Naive thymus-derived CD4-positive, alpha-beta T cell (primary cell): Measurements from ENCODE around the gene SLC49A3. TPM values are rescaled to one million over a fixed set of nuclear protein-coding genes. Genes with fewer than 3 reads are reported as not detected.

Experiments
- ATAC-seq: fragments of 150-1000 bp; cut with Tn5 transposase; 2 replicates; pipeline ENCODE4 v1.10.0; 2021; ENCODE audit warnings: mild to moderate bottlenecking, moderate library complexity
- CTCF ChIA-PET: fragments of 350-600 bp; sonication (Branson Sonifier 250); formaldehyde crosslinking; loops from one replicate; lab custom pipeline; 2021; ENCODE audit warnings: antibody characterized with exemption; lab: Charles Lee
- POLR2A ChIA-PET: fragments of 350-600 bp; sonication (Branson Sonifier 250); formaldehyde crosslinking; loops from one replicate; lab custom pipeline; 2021; ENCODE audit warnings: antibody characterized with exemption, inconsistent platforms; lab: Charles Lee
- DNase-seq, 9 donors: peaks; one replicate each; pipeline versions ENCODE4 v3.0.0 to v3.0.0-alpha.2; 2020 to 2022; ENCODE audit warnings: mixed read lengths in 1 of 9
- H3K27ac ChIP-seq: one replicate; pipeline ENCODE4 v1.7.0; 2013; ENCODE audit warnings: mild to moderate bottlenecking, low read depth, low read length, moderate library complexity
- H3K27me3 ChIP-seq, 2 donors: one replicate each; pipeline ENCODE4 v1.7.0; 2013; ENCODE audit warnings: low read length in 2 of 2, mild to moderate bottlenecking in 2 of 2, moderate library complexity in 2 of 2; ENCODE audit not compliant: control insufficient read depth in 2 of 2, insufficient read depth in 2 of 2
- H3K36me3 ChIP-seq, 3 experiments: 1 replicate in 2 of 3; 2 replicates in 1 of 3; pipeline ENCODE4 v1.7.0; 2013; ENCODE audit warnings: low read length in 3 of 3, mild to moderate bottlenecking in 3 of 3, moderate library complexity in 1 of 3; ENCODE audit not compliant: insufficient read depth in 3 of 3, control insufficient read depth in 2 of 3
- H3K4me1 ChIP-seq, 2 donors: one replicate each; pipeline ENCODE4 v1.7.0; 2013; ENCODE audit warnings: low read length in 2 of 2, mild to moderate bottlenecking in 2 of 2, moderate library complexity in 1 of 2; ENCODE audit not compliant: control insufficient read depth in 2 of 2, insufficient read depth in 2 of 2
- H3K4me3 ChIP-seq: 2 replicates; pipeline ENCODE4 v1.7.0; 2013; ENCODE audit warnings: mild to moderate bottlenecking, low read length
- H3K9me3 ChIP-seq, 3 experiments: 1 replicate in 2 of 3; 2 replicates in 1 of 3; pipeline ENCODE4 v1.7.0; 2013; ENCODE audit warnings: low read length in 3 of 3; ENCODE audit not compliant: control insufficient read depth in 2 of 3
- H3K27ac Mint-ChIP-seq, 9 donors: one replicate each; pipeline ENCODE4 v1.8.0; 2020 to 2022; ENCODE audit warnings: mixed read lengths in 9 of 9, mild to moderate bottlenecking in 8 of 9, moderate library complexity in 5 of 9, inconsistent platforms in 2 of 9
- H3K27me3 Mint-ChIP-seq, 5 donors: one replicate each; pipeline ENCODE4 v1.8.0; 2021 to 2022; ENCODE audit warnings: mixed read lengths in 5 of 5, mild to moderate bottlenecking in 1 of 5
- H3K36me3 Mint-ChIP-seq, 5 donors: one replicate each; pipeline ENCODE4 v1.8.0; 2020 to 2022; ENCODE audit warnings: mixed read lengths in 5 of 5, mild to moderate bottlenecking in 3 of 5, inconsistent platforms in 1 of 5
- H3K4me1 Mint-ChIP-seq, 7 donors: one replicate each; pipeline ENCODE4 v1.8.0; 2020 to 2022; ENCODE audit warnings: mixed read lengths in 7 of 7, mild to moderate bottlenecking in 3 of 7, inconsistent platforms in 1 of 7
- H3K4me3 Mint-ChIP-seq, 10 donors: one replicate each; pipeline ENCODE4 v1.8.0; 2020 to 2022; ENCODE audit warnings: mild to moderate bottlenecking in 10 of 10, mixed read lengths in 10 of 10, moderate library complexity in 6 of 10, inconsistent platforms in 2 of 10
- H3K9me3 Mint-ChIP-seq, 11 donors: one replicate each; pipeline ENCODE4 v1.8.0; 2020 to 2022; ENCODE audit warnings: mixed read lengths in 11 of 11, mild to moderate bottlenecking in 4 of 11, inconsistent platforms in 1 of 11, moderate library complexity in 1 of 11
- intact Hi-C, 2 donors: fragments of 100-400 bp; cut with micrococcal nuclease; formaldehyde crosslinking; loops; one replicate each; pipeline ENCODE4 v1.15.1; 2023
- polyA plus RNA-seq, 2 donors: library from polyadenylated mRNA; unstranded; fragments of 300-500 nt; fragmentation: Illumina TruSeq; gene quantifications; one replicate each; pipeline ENCODE4 v1.2.3, GENCODE V29; 2021
- total RNA-seq, 6 experiments: library from RNA in 5 of 6; stranded (reverse) in 5 of 6; gene quantifications; 1 replicate in 5 of 6; 2 replicates in 1 of 6; pipeline ENCODE4 v1.2.3 and lab custom pipeline; 2021 to 2026

The SLC49A3 gene
- total and polyA plus RNA-seq, 7 experiments from 2014 or later = 0.80 to 9.4 (median 0.92) TPM; not detected in 2

GRCh38 chr4:687971-688853, 739 bp downstream of the SLC49A3 start:
- no peaks in the 10 kb centered on the region for H3K9me3 ChIP-seq
- ATAC-seq (peak; percentile 1), DNase-seq (no peak)
- H3K4me1 ChIP-seq = no peaks in the 10 kb centered on the region
- no peaks in the 10 kb centered on the region for H3K36me3 ChIP-seq
- ChIA-PET POLR2A (no interaction called here), CTCF (no interaction called here)
- Mint-ChIP-seq H3K27ac (no peak overlapping the region), H3K27me3 (peaks cover 0 to 18% (median 12%) of the 10 kb centered on the region in 5 donors), H3K36me3 (no peaks in the 10 kb centered on the region), H3K4me1 (peaks cover 0 to 10% (median 0%) of the 10 kb centered on the region in 7 donors), H3K4me3 (peak overlapping the region in 3 of 10 donors; percentile 11 to 58 (median 14)), H3K9me3 (peaks cover 0 to 3% (median 0%) of the 10 kb centered on the region in 11 donors)
- H3K27ac ChIP-seq = no peak overlapping the region
- intact Hi-C loops = no loop called here
- no peak overlapping the region for H3K4me3 ChIP-seq
- no peaks in the 10 kb centered on the region for H3K27me3 ChIP-seq

- ChIA-PET POLR2A (no interaction called here), CTCF (interaction anchor here (0.6 kb wide), 1 partner anchor 1538 kb away, joined by 3 read pairs; no protein-coding TSS in a partner anchor)
- peak overlapping the region in 1 of 10 donors; percentile 58 for H3K4me3 Mint-ChIP-seq
- Histone ChIP-seq H3K27ac (no peak overlapping the region), H3K9me3 (no peaks in the 10 kb centered on the region), H3K4me3 (no peak overlapping the region), H3K36me3 (no peaks in the 10 kb centered on the region), H3K27me3 (no peaks in the 10 kb centered on the region), H3K4me1 (no peaks in the 10 kb centered on the region)
- intact Hi-C loops = no loop called here
- H3K27ac Mint-ChIP-seq = no peak overlapping the region
- H3K4me1 Mint-ChIP-seq = peaks cover 0 to 10% (median 0%) of the 10 kb centered on the region in 7 donors
- H3K27me3 Mint-ChIP-seq = peaks cover 0 to 18% (median 12%) of the 10 kb centered on the region in 5 donors
- H3K9me3 Mint-ChIP-seq = peaks cover 0 to 3% (median 0%) of the 10 kb centered on the region in 11 donors
- peak; percentile 82 for ATAC-seq
- no peak for DNase-seq
- H3K36me3 Mint-ChIP-seq = no peaks in the 10 kb centered on the region
These were observed 1.6 kb downstream of the SLC49A3 start for GRCh38 chr4:687048-687970.

- no peak for DNase-seq
These were observed 2.4 kb downstream of the SLC49A3 start for GRCh38 chr4:686413-687040.

GRCh38 chr4:685679-686412, 3.1 kb downstream of the SLC49A3 start:
- ATAC-seq (no peak), DNase-seq (no peak)
- peaks cover 0 to 18% (median 11%) of the 10 kb centered on the region in 5 donors for H3K27me3 Mint-ChIP-seq
- H3K4me1 ChIP-seq = peaks cover 0 to under 1% of the 10 kb centered on the region in 2 donors
- H3K4me3 Mint-ChIP-seq = no peak overlapping the region
- no peaks in the 10 kb centered on the region for H3K36me3 Mint-ChIP-seq
- intact Hi-C loops = no loop called here
- peak overlapping the region in 1 of 9 donors; percentile 59 for H3K27ac Mint-ChIP-seq
- POLR2A ChIA-PET = no interaction called here
- CTCF ChIA-PET = no interaction called here
- H3K9me3 Mint-ChIP-seq = peaks cover 0 to 3% (median 0%) of the 10 kb centered on the region in 11 donors
- H3K9me3 ChIP-seq = no peaks in the 10 kb centered on the region
- no peak overlapping the region for H3K27ac ChIP-seq
- H3K4me1 Mint-ChIP-seq = peaks cover 0 to 10% (median under 1%) of the 10 kb centered on the region in 7 donors
- H3K27me3 ChIP-seq = no peaks in the 10 kb centered on the region
- H3K4me3 ChIP-seq = no peak overlapping the region
- H3K36me3 ChIP-seq = no peaks in the 10 kb centered on the region

More at GRCh38 chr4:686413-687040, 2.4 kb downstream of the SLC49A3 start:
- Mint-ChIP-seq H3K27me3 (peaks cover 0 to 18% (median 11%) of the 10 kb centered on the region in 5 donors), H3K36me3 (no peaks in the 10 kb centered on the region), H3K4me3 (no peak overlapping the region), H3K9me3 (peaks cover 0 to 3% (median 0%) of the 10 kb centered on the region in 11 donors), H3K27ac (no peak overlapping the region), H3K4me1 (peaks cover 0 to 10% (median 0%) of the 10 kb centered on the region in 7 donors)
- no peak overlapping the region for H3K4me3 ChIP-seq
- ChIA-PET POLR2A (no interaction called here), CTCF (interaction anchor here (0.6 kb wide), 1 partner anchor 1539 kb away, joined by 3 read pairs; no protein-coding TSS in a partner anchor)
- no peaks in the 10 kb centered on the region for H3K27me3 ChIP-seq
- H3K36me3 ChIP-seq = no peaks in the 10 kb centered on the region
- no peak overlapping the region for H3K27ac ChIP-seq
- intact Hi-C loops = no loop called here
- H3K9me3 ChIP-seq = no peaks in the 10 kb centered on the region
- no peaks in the 10 kb centered on the region for H3K4me1 ChIP-seq
- ATAC-seq = no peak

- POLR2A ChIA-PET = no interaction called here
- no peaks in the 10 kb centered on the region for H3K9me3 ChIP-seq
- H3K4me1 ChIP-seq = peaks cover 0 to 4% of the 10 kb centered on the region in 2 donors
- Mint-ChIP-seq H3K4me1 (peaks cover 0 to 10% (median 2%) of the 10 kb centered on the region in 7 donors), H3K27me3 (peaks cover 0 to 11% (median 10%) of the 10 kb centered on the region in 5 donors), H3K4me3 (peak overlapping the region in 1 of 10 donors; percentile 30), H3K9me3 (peaks cover 0 to 3% (median 0%) of the 10 kb centered on the region in 11 donors), H3K27ac (no peak overlapping the region), H3K36me3 (no peaks in the 10 kb centered on the region)
- H3K27me3 ChIP-seq = peaks cover 0 to 2% of the 10 kb centered on the region in 2 donors
- ATAC-seq (no peak), DNase-seq (no peak)
- intact Hi-C loops = no loop called here
- no peak overlapping the region for H3K4me3 ChIP-seq
- H3K27ac ChIP-seq = no peak overlapping the region
- no peaks in the 10 kb centered on the region for H3K36me3 ChIP-seq
- CTCF ChIA-PET = no interaction called here
These were observed 4.2 kb downstream of the SLC49A3 start for GRCh38 chr4:684623-685327.
